HG03280 (cell line): ENCODE measurements around the gene TTYH3.

Experiments used
- ATAC-seq: cut with Tn5 transposase; IDR thresholded peaks from one replicate; pipeline ENCODE4 v1.9.1; 2021; ENCODE audit warnings: mild to moderate bottlenecking, moderate library complexity; ENCODE audit not compliant: unreplicated experiment

TTYH3 gene

DNA sequence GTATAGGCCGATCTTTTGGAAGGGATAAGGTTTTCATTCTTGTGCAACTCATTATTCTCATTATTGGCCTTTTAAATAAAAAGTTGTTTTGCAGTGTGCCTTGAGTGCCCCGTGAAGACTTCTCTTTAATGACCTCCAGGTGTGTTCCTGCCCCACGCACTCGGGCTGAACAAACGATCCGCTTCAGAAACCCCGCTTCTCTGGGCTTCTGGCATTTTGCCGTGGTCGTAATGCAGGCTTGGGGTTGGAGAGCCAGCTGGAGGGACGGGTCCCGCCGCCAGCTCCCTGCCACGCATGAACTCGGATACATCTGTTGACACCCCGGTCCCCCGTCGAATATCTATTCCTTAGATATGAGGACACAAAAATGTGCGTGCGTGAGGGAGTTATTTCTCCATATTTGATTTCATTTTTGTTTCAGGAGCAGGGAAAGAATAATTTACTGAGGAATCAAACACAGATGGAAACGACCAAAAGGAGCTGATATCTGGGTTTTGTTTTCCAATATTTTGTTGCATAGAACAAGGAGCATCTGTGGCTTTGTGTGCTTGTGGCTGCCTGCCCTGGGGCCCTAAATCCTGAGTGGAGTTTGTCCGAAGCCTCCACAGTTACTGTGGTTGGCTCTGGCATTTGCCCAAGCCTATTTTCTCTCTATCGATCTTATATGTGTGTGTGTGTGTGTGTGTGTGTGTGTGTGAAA is 17.0 kb upstream of the TTYH3 start:
- no peak for ATAC-seq

GRCh38 chr7:2616387-2617324 is 15.1 kb upstream of the TTYH3 start:
- ATAC-seq, result no peak

DNA sequence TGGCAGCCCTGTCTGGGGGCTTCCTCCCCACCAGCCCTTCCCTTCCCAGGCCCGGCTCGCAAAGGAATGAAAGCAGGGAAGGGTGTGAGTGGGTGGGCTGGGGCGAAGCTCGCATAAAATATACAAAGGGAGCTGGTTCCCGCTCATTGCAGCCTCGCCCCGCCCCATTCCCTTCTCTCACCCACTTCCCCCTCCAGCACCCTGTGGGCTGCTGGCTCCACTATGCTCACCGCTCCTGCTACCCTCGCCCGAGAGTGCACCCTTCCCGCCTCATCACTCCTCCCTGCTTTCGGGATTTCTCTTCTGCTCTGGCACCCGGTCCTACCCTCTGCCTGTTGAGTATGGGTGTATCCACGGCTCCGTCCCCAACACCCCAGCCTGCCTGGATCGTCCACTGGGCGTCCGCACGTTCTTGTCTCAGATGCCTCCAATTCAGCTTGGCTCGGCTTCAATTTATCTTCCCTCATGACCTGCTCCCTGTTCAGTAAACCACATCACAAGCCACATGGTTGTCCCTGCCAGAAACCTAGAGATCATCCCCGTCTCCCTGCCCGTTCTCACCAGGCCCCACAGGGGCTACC is 14.4 kb upstream of the TTYH3 start:
- ATAC-seq, result no peak

GRCh38 chr7:2619116-2619515 is 12.7 kb upstream of the TTYH3 start:
- no peak for ATAC-seq

DNA sequence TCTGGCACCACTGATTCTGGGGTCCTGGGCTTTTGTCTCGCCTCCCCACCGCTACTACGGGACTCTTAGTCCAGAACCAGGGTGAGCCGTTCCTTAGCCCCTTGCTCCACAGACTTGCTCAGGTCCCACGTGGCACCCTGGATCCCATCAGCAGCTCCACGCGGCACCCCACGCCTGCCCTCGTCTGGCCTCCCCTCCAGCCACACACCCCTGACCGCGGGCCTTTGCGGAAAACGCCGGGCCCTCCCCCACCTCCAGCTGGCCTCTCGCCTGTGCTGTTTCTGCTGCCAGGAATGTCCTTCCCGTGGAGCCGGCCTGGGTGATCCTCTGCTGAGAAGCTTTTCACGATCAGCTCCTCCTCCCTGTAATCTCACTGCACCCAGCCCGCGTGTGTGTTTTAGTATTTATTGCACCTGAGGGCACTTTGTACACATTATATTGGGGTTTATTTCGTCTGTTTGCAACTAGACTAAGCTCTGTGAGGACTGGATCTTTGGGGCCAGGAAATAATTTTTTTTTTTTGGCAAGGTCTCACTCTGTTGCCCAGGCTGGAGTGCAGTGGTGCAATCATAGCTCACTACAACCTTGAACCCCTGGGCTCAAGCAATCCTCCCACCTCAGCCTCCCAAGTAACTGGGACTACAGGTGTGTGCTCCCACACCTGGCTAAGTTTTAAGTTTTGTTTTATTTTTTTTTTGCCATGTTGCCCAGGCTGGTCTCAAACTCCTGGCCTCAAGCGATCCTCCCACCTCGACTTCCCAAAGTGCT is 10.5 kb upstream of the TTYH3 start:
- ATAC-seq, result no peak

- ATAC-seq, result no peak
Observed at GRCh38 chr7:2621948-2622640, 9.7 kb upstream of the TTYH3 start.

DNA sequence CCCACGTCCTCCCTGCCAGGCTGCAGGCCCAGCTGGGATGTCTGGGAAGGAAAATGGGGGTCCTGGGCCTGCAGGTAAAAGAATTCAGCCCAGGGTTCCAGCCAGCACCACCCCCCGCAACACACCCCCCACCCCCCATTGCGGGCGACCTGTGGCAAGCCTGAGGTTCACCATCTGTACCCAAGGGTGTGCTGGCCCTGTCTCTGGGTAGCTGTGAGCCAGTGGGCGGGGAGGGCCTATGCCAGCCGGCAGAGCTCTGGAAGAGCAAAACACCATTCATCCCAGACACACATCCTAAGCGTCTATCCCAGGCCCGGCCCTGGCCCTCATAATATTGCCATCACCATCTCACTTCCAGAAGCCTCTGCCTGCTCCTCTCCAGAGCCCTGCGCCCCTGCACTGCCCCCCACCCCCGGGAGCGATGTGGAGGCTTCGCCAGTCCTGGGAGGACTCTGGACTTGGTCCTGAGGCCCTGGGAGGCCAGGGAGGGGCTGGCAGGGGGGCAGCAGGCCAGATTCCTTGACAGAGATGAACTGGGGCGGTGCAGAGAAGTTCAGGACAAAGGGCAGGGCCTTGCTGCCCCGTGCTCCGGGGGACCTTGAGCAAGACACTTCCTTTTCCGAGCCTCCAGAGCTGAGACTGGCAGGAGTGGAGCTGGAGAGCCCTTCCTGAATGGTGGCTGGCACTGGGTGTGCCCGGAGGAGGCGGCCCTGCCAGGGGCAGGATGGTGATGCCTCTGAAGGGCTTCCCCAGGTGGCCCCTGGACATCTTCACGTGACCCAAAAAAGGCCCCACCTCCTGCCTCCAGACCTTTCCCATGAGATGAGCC is 8.7 kb upstream of the TTYH3 start:
- ATAC-seq, result no peak

GRCh38 chr7:2623698-2624014 is 8.1 kb upstream of the TTYH3 start:
- ATAC-seq, result no peak

- no peak for ATAC-seq
Observed at GRCh38 chr7:2624293-2624886, 7.4 kb upstream of the TTYH3 start.

GRCh38 chr7:2626498-2627117 is 5.2 kb upstream of the TTYH3 start:
- ATAC-seq, result no peak

DNA sequence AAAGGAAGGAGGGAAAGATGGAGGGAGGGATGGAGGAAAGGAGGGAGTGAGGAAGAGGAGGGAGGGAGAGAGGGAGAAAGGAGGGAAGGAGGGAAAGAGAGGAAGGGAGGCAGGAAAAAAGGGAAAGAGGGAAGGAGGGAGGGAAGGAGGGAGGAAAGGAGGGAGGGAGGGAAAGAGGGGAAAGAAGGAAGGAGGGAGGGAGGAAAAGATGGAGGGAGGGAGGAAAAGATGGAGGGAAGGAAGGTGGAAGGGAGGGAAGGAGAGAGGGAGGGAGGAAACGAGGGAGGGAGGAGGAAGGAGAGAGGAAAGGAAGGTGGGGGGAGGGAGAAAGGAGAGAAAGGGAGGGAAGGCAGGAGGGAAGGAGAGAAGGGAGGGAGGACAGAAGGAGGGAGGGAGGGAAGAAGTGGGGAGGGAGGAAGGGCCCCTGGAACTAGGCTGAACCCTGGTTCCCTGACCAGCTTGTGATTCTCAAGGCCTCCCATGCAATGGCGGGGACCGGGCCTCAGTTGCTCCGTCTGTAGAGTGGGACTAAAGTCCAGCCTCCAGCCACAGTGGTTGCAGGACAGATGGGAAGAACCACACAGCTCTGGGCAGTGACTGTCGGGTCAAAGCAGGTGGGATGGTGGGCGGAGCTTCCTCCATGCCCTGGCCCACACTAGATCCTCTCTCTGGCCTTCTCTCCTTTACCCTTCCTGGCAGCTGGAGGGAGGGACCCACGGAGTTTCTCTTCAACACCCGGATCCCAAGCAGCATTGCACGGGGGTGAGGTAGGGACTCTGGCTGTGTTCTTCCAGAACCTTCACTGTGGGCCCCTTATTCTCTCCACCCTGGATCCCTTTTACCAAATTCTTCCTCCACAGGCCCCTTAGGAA is 4.3 kb upstream of the TTYH3 start:
- ATAC-seq, result no peak

- ATAC-seq, result no peak
Observed at GRCh38 chr7:2628130-2628482, 3.7 kb upstream of the TTYH3 start.

GRCh38 chr7:2628891-2629290 is 2.9 kb upstream of the TTYH3 start:
- no peak for ATAC-seq

- no peak for ATAC-seq
Observed at GRCh38 chr7:2629746-2630681, 1.8 kb upstream of the TTYH3 start.

DNA sequence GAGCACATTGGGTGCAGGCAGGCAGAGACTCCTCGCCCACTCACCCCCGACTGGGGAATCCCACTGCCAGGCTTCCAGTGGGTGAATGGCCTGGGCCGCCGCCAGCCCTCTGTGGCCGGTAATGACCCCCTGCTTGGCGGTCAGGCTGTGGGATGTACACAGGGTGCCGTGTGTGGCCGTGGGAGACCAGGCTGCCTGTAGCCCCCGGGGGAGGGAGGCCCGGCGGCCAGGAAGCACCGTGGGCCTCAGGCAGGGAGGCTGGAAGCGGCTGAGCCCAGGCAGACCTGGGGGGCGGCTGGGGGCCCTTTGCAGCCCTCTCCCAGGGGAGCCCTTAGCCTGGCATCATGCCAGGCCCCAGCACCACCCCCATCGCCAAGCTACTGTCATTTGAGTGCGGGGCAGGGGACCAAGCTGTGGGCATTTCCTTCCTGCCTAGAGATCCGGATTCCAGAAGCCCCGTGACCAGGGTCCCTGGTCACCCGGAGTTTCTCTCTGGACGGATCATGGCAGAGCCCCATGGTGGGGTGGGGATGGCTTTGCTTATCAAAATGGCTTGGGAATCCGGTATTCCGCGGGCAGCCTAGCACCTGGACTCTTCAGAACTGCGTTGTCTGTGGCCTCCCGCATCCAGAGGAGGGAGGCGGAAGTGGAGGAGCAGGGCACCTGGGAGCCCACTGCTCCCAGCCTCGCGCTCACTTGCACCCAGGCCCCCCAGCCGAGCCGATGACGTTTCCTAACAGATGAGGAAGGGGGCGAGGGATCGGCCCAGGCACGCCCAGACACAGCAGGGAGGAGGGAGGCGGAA is 1.1 kb downstream of the TTYH3 start:
- ATAC-seq, result no peak
